Hematopoietic multipotent progenitor cell treated with erythropoietin and hydrocortisone succinate and interleukin-3 and kit ligand, for 17 days (in vitro differentiated cells): ENCODE results near the gene GSTCD.
"Not testable (repeated sequence)": the region's sequence is repeated elsewhere in the genome, so short reads cannot be mapped to it uniquely, and the experiment has no call there.

Experiments used
- DNase-seq: peaks from one replicate; pipeline ENCODE4 v3.0.0-alpha.2; 2015; ENCODE audit warnings: low spot score

GSTCD gene

GRCh38 chr4:105714932-105715331 lies 6.3 kb downstream of the GSTCD start:
- peak; percentile 26 for DNase-seq

DNA sequence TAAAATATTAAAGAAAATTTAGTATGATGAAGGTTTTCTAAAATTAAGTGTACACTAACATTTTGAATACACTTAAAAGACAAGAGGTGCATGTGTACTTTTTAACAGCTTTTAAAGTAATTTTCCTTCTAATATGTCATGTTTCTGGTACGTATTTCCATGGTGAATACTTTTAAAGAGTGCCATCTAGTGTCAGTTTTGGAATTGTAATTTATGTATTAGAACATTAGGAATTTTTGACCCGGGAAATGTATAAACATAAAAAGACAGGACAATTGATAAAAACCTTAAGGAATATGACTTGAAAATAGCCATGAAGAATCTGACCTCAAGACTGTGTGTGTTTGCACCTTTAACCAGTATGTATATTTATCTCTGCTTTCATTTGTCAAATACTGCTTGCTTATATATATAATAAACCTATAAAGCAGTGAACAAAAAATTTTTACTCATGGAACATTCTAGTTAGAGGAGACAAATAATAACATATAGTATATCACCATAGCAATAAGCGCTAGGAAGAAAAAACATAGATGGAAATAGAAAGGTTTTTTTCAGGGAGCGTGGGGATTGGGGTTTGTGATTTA lies 7.2 kb downstream of the GSTCD start:
- DNase-seq = peak; percentile 63

- DNase-seq = no peak
These were observed 10.6 kb downstream of the GSTCD start for GRCh38 chr4:105719204-105719603.

DNA sequence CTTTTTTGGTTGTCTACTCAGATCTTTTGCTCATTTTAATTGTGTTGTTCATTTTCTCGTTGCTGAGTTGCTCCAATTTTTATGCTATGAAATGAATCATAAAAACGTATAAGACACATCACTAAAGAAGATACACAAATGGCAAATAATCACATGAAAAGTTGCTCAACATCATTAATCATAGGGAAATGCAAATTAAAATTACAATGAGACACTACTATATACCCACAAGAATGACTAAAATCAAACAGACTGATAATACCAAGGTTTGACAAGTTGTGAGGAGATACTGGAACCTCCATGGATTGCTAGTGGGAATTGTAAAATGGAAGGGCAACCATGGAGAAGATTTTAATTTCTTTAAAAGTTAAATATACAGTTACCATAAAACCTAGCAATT lies 17.0 kb downstream of the GSTCD start:
- DNase-seq = no peak

- not testable (repeated sequence) for DNase-seq
These were observed 21.3 kb downstream of the GSTCD start for GRCh38 chr4:105729895-105730294.

DNA sequence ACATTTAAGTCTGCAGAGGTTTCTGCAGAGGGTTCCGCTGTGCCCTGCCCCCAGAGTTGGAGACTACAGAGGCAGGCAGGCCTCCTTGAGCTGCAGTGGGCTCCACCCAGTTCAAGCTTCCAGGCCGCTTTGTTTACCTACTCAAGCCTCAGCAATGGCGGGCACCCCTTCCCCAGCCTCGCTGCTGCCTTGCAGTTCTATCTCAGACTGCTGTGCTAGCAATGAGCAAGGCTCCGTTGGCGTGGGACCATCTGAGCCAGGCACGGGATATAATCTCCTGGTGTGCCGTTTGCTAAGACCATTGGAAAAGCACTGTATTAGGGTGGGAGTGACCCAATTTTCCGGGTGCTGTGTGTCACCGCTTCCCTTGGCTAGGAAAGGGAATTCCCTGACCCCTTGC lies 26.6 kb downstream of the GSTCD start:
- not testable (repeated sequence) for DNase-seq

- no peak for DNase-seq
These were observed 33.0 kb downstream of the GSTCD start for GRCh38 chr4:105741548-105741947.

GRCh38 chr4:105748222-105748621 lies 39.6 kb downstream of the GSTCD start:
- no peak for DNase-seq

DNA sequence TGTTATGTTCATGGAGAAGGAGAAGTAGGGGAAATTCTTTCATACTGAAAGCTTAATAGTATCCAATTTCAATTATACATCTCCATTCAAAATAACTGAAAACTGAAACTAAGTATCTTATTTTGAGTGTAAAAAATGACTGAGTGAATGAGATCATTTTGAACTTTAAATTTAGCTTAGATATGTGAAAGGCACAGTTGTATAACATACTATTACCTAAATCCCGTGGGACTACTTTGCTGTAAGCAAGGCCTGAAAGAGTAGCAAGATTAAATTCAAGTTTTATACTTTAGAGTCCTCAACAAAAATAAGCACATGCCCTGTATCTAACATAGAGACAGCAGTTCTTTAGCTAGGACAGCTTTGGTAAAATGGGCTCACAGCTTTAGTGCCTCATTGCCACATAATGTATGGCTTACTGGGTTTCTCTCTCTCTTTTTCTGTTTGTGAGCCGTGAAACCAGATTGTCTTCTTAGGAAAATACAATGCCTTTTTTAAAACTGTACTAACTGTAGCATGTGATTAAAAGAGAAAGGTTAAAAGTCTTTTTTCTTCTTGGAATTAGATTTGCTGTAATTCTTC lies 43.2 kb downstream of the GSTCD start:
- no peak for DNase-seq

GRCh38 chr4:105753361-105753760 lies 44.8 kb downstream of the GSTCD start:
- DNase-seq = no peak

DNA sequence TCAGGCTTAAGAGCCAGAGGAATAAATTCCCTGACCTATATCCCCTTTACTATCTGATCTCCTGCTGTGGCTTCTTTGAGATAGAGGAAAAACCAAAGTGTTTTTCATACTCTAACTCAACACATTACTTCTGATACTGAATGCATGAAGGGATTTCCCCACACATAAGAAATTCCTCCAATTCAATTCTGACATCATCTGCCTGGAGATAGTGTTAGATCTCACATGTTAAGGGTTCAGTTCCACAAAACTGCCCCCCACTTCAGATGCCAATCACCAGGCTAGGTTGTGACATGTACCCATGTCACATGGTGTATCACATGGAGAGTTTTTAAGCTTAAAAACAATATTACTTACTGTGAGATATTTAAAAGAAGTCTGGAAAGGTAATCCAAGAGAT lies 46.8 kb downstream of the GSTCD start:
- no peak for DNase-seq

GRCh38 chr4:105758958-105759357 lies 50.4 kb downstream of the GSTCD start:
- no peak for DNase-seq

DNA sequence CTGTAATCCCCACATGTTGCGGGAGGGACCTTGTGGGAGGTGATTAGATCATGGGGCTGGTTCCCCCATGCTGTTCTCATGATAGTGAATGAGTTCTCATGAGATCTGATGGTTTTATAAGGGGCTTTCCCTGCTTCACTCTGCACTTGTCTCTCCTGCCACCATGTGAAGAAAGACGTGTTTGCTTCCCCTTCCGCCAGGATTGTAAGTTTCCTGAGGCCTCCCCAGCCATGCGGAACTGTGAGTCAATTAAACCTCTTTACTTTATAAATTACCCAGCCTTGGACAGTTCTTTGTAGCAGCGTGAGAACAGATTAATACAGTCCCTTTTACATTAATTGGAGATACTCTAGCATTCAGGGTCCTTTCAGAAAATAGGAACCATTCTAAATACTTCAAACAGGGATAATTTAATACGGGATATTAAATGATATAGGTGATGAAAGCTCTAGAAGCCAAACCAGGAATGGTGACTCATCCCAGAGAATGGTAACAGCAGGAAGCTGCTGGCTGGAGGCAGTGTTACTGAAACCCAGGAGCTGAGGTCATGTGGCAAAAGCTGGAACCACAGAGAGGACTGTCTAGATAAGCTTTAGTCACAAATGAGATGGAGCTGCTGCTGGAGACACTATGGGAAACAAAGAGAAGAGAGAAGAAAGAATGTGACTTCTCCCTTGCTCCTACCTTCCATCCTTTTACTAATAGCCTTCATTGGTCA lies 57.3 kb downstream of the GSTCD start:
- DNase-seq = no peak

DNA sequence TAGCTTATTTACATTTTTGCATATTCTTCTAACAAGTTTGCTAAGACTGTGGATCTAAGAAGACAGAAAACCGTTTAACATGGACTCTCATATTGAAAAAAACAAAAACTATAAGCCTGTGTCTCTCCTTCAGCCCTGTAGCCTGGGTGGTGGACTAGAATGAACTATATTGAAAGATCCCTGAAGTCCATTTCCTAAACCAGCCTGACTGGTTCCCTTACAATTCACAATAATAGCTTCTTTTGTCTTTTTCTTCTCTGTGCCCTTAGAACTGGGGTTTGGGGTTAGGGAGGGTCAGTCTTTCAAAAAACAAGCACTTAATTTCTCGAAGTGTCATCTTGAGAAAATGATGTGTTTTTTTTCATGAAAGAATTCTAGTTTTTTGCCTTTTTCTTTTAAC lies 59.0 kb downstream of the GSTCD start:
- DNase-seq = no peak

DNA sequence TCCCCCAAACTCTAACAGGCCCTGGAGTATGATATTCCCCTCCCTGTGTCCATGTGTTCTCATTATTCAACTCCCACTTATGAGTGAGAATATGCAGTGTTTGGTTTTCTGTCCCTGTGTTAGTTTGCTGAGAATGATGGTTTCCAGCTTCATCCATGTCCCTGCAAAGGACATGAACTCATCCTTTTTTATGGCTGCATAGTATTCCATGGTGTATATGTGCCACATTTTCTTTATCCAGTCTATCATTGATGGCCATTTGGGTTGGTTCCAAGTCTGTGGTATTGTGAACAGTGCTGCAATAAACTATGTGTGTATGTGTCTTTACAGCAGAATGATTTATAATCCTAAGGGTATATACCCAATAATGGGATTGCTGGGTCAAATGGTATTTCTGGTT lies 61.9 kb downstream of the GSTCD start:
- DNase-seq = not testable (repeated sequence)

GRCh38 chr4:105772065-105772464 lies 63.5 kb downstream of the GSTCD start:
- not testable (repeated sequence) for DNase-seq

- DNase-seq = not testable (repeated sequence)
These were observed 67.3 kb downstream of the GSTCD start for GRCh38 chr4:105775760-105776415.

DNA sequence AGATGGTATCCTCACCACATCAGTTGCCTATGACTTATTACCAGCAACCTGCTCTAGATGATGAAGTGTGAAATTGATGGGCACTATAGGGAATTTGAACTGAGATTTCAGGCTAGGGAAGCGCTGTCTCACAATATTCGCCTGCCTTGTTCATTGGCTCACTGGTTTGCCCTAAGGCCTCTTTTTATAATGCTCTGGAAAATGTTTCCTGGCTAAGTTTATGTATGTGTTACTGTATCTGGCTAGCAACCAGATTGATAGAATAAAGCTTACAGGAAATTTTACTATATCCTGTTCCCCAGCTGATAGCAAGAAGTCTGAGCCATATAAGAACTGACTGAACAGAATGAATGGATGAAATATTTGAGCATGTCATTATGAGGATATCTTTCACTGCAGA lies 71.6 kb downstream of the GSTCD start:
- no peak for DNase-seq

- no peak for DNase-seq
These were observed 76.2 kb downstream of the GSTCD start for GRCh38 chr4:105784761-105785160.

DNA sequence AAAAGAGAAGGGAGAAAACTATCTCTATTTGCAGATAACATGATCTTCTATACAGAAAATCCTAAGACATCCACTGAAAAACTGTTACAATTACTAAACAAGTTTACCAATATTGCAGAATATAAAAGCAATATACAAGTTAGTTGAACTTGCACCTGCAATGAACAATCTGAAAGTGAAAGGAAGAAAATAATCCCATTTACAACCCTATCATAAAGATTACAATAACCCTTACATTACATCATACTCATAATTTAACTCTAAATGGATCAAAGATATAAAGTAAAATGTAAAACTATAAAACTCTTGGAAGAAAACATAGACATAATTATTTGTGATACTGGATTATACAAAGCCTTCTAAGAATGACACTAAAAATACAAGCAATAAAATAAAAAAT lies 77.2 kb downstream of the GSTCD start:
- DNase-seq = no peak

DNA sequence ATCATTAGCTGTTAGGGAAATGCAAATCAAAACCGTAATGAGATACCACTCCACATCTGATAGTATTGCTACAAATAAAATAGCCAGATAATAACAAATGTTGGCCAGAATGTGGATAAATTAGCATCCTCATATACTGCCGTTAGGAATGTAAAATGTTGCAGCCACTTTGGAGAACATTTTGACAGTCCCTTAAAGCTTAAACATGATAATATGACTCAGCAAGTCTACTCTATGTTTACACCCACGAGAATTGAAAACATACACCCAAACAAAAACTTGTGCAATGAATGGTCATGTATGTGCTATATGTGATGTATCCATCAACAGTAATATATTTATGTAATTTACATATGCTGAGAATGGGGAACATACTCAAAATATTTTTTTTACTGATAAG lies 78.2 kb downstream of the GSTCD start:
- DNase-seq = peak; percentile 22

GRCh38 chr4:105797225-105797624 lies 88.6 kb downstream of the GSTCD start:
- no peak for DNase-seq

DNA sequence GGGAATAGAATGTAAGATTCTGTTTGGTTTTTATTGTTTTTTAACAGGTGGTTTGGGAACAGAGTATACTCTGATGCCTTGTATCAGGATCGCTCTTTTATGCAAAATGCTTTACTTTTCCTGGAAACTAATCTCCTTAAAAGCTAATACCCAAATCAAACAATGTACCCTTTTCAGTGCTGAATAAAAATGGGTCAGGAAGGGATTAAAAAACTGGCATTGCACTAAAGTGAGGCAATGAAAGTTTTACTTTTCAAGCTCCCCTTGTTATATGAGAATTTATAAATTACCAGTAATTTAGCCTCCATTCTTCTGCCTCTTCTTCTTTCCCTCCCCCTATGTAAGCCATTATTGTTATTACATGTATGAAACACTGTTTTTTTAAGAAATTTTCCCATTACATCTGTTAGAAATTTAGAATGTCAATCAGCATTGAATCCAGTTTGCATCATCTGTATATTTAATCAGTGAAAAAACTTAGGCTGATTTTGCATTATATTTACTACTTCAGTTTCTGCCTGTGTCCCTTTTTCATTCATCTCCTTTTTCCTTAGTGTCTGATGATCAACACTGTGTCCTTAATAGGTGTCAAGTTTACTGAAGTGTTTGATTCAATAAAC lies 97.0 kb downstream of the GSTCD start:
- no peak for DNase-seq
